AG04450 (cell line): ENCODE measurements around the gene SLC22A1. TPM values are rescaled to one million over a fixed set of nuclear protein-coding genes. Genes with fewer than 3 reads are reported as not detected.

Experiments used
- CTCF ChIA-PET: fragments of 300-600, 350-600 bp; formaldehyde crosslinking; extraction: SDS; loops from one replicate; lab custom pipeline; 2022; ENCODE audit warnings: antibody characterized with exemption, inconsistent platforms; lab: Charles Lee
- POLR2A ChIA-PET: fragments of 350-600 bp; formaldehyde crosslinking; extraction: SDS; loops from one replicate; lab custom pipeline; 2021; ENCODE audit warnings: antibody characterized with exemption, inconsistent platforms; lab: Yijun Ruan, JAX
- DNase-seq: peaks from one replicate; pipeline ENCODE4 v3.0.0-alpha.2; 2011; ENCODE audit warnings: low read depth, low spot score
- H3K27ac ChIP-seq: one replicate; pipeline ENCODE4 v1.5.1; 2012; ENCODE audit warnings: low read depth, low read length, control low read depth
- H3K27me3 ChIP-seq: one replicate; pipeline ENCODE4 v1.6.0; 2012; ENCODE audit warnings: low read length; ENCODE audit not compliant: control insufficient read depth, insufficient read depth
- H3K4me3 ChIP-seq: 2 replicates; pipeline ENCODE4 v1.5.1; 2011; ENCODE audit warnings: mild to moderate bottlenecking, low read depth, low read length, control low read depth
- H3K9me3 ChIP-seq: 2 replicates; pipeline ENCODE4 v1.5.1; 2012; ENCODE audit warnings: low read length; ENCODE audit not compliant: control insufficient read depth, insufficient read depth
- CTCF ChIP-seq: IDR thresholded peaks from 2 replicates; pipeline ENCODE4 v1.5.1; 2011; ENCODE audit warnings: low read depth, low read length, control low read depth, inconsistent platforms
- polyA plus RNA-seq: library from polyadenylated mRNA; depleted of rRNA; stranded (reverse); fragments of >200 nt; gene quantifications from 2 replicates; pipeline ENCODE4 v1.2.3, GENCODE V29; 2011

The SLC22A1 gene
- polyA plus RNA-seq, 1 experiment: 0.36 TPM

GRCh38 chr6:160174681-160175080, 53.1 kb downstream of the SLC22A1 start:
- Histone ChIP-seq H3K4me3 (no peak overlapping the region), H3K27ac (no peak overlapping the region)

GRCh38 chr6:160177220-160177619, 55.6 kb downstream of the SLC22A1 start:
- Histone ChIP-seq H3K4me3 (no peak overlapping the region), H3K27ac (no peak overlapping the region), H3K27me3 (no peaks in the 10 kb centered on the region), H3K9me3 (no peaks in the 10 kb centered on the region)
- ChIA-PET POLR2A (no interaction called here), CTCF (no interaction called here)
- no peak for TF ChIP-seq CTCF
- DNase-seq: no peak

More at GRCh38 chr6:160174681-160175080, 53.1 kb downstream of the SLC22A1 start:
- CTCF ChIA-PET: no interaction called here
- no peak for DNase-seq
- POLR2A ChIA-PET: no interaction called here
- no peaks in the 10 kb centered on the region for H3K27me3 ChIP-seq
- no peaks in the 10 kb centered on the region for H3K9me3 ChIP-seq
- TF ChIP-seq CTCF: no peak

GRCh38 chr6:160178271-160178670, 56.7 kb downstream of the SLC22A1 start:
- no peak for TF ChIP-seq CTCF
- H3K27ac ChIP-seq: no peak overlapping the region
- ChIA-PET POLR2A (no interaction called here), CTCF (interaction anchor here (0.7 kb wide), 1 partner anchor 86 kb away, joined by 3 read pairs; no protein-coding TSS in a partner anchor)
- H3K27me3 ChIP-seq: no peaks in the 10 kb centered on the region
- no peak for DNase-seq
- no peaks in the 10 kb centered on the region for H3K9me3 ChIP-seq
- H3K4me3 ChIP-seq: no peak overlapping the region

- ChIA-PET CTCF (interaction anchor here (0.7 kb wide), 1 partner anchor 42 kb away, joined by 4 read pairs; no protein-coding TSS in a partner anchor), POLR2A (no interaction called here)
- TF ChIP-seq CTCF: no peak
- DNase-seq: no peak
- Histone ChIP-seq H3K9me3 (no peaks in the 10 kb centered on the region), H3K27ac (no peak overlapping the region), H3K4me3 (no peak overlapping the region), H3K27me3 (no peaks in the 10 kb centered on the region)
These were observed 59.1 kb downstream of the SLC22A1 start for GRCh38 chr6:160180706-160181105.

GRCh38 chr6:160188773-160189172, 67.2 kb downstream of the SLC22A1 start:
- no peak for TF ChIP-seq CTCF
- Histone ChIP-seq H3K27ac (no peak overlapping the region), H3K27me3 (no peaks in the 10 kb centered on the region), H3K9me3 (no peaks in the 10 kb centered on the region), H3K4me3 (no peak overlapping the region)
- CTCF ChIA-PET: no interaction called here
- POLR2A ChIA-PET: no interaction called here
- no peak for DNase-seq
